K562 (cell line): Measurements from ENCODE around the gene HES4. TPM values are rescaled to one million over a fixed set of nuclear protein-coding genes. Genes with fewer than 3 reads are reported as not detected.

Source experiments
- BRD9 ChIP-seq: fragments of 450-650 bp; IDR thresholded peaks from 2 replicates; pipeline ENCODE4 v1.6.1; 2018; ENCODE audit warnings: low read depth; ENCODE audit not compliant: partially characterized antibody
- CEBPZ ChIP-seq: fragments of 150-350 bp; IDR thresholded peaks from 2 replicates; pipeline ENCODE4 v1.6.1; 2014; ENCODE audit warnings: low read depth, mild to moderate bottlenecking, low read length, borderline replicate concordance
- ESRRB ChIP-seq: fragments of 250-450 bp; sonication (Bioruptor Pico); IDR thresholded peaks from 2 replicates; pipeline ENCODE4 v1.5.0; 2020; ENCODE audit warnings: mild to moderate bottlenecking, moderate library complexity, borderline replicate concordance
- GABPA ChIP-seq: fragments of 200-800 bp; sonication (Bioruptor generic); conservative IDR thresholded peaks from 2 replicates; pipeline ENCODE4 v1.6.1; 2016; ENCODE audit warnings: low read depth, missing genetic modification characterization, missing compliant biosample characterization
- GTF2B ChIP-seq: IDR thresholded peaks from 2 replicates; pipeline ENCODE4 v1.6.1; 2011; ENCODE audit not compliant: insufficient read length; ENCODE audit errors: extremely low read depth
- KAT7 ChIP-seq: sonication (generic); formaldehyde crosslinking; IDR thresholded peaks from 2 replicates; pipeline ENCODE4 v1.8.0; 2022; ENCODE audit warnings: missing genetic modification reagents, mild to moderate bottlenecking, borderline replicate concordance
- KAT8 ChIP-seq: fragments of 450-650 bp; IDR thresholded peaks from 2 replicates; pipeline ENCODE4 v1.6.1; 2016; ENCODE audit warnings: low read depth, mild to moderate bottlenecking
- MYC ChIP-seq, 2 experiments: fragments of 250-450 bp in 1 of 2; sonication (Bioruptor Pico) in 1 of 2; IDR thresholded peaks; 2 replicates each; pipeline versions ENCODE4 v1.5.1 to v1.6.1; 2012 to 2021; ENCODE audit warnings: low read depth in 2 of 2, borderline replicate concordance in 1 of 2, improper control_type of control experiment in 1 of 2, low read length in 1 of 2, mild to moderate bottlenecking in 1 of 2, moderate library complexity in 1 of 2
- NEUROD1 ChIP-seq: fragments of 150-350 bp; IDR thresholded peaks from 2 replicates; pipeline ENCODE4 v1.6.1; 2014; ENCODE audit warnings: borderline replicate concordance, low read length, low read depth; ENCODE audit not compliant: partially characterized antibody
- POLR2B ChIP-seq: fragments of 450-650 bp; IDR thresholded peaks from 2 replicates; pipeline ENCODE4 v1.6.1; 2018; ENCODE audit warnings: low read depth; ENCODE audit not compliant: partially characterized antibody
- PYGO2 ChIP-seq: fragments of 450-650 bp; IDR thresholded peaks from 2 replicates; pipeline ENCODE4 v1.6.1; 2016; ENCODE audit warnings: mild to moderate bottlenecking, missing genetic modification characterization, moderate library complexity, missing compliant biosample characterization
- SMAD4 ChIP-seq: fragments of 250-450 bp; sonication (Bioruptor Pico); conservative IDR thresholded peaks from 2 replicates; pipeline ENCODE4 v1.8.0; 2021; ENCODE audit warnings: inconsistent platforms, mild to moderate bottlenecking, moderate library complexity
- SP1 ChIP-seq: sonication (generic); formaldehyde crosslinking; IDR thresholded peaks from 2 replicates; pipeline ENCODE4 v1.8.1; 2022; ENCODE audit warnings: mild to moderate bottlenecking, missing genetic modification reagents
- SRSF1 ChIP-seq: fragments of 200-400 bp; formaldehyde crosslinking; IDR thresholded peaks from 2 replicates; pipeline ENCODE4 v1.6.1; 2017; ENCODE audit warnings: mild to moderate bottlenecking, low read depth, low read length, moderate library complexity
- TAF1 ChIP-seq: IDR thresholded peaks from 2 replicates; pipeline ENCODE4 v1.6.1; 2011; ENCODE audit warnings: mild to moderate bottlenecking, low read length, moderate library complexity; ENCODE audit not compliant: insufficient read depth, control insufficient read depth, severe bottlenecking; ENCODE audit errors: extremely low read depth
- ZBTB26 ChIP-seq: fragments of 450-650 bp; formaldehyde crosslinking; IDR thresholded peaks from 2 replicates; pipeline ENCODE4 v1.4.0; 2022; ENCODE audit warnings: missing genetic modification characterization
- ZC3H11A ChIP-seq: IDR thresholded peaks from 2 replicates; pipeline ENCODE4 v1.6.1; 2012; ENCODE audit warnings: low read depth, low read length, improper control_type of control experiment
- ZFPM2 ChIP-seq: fragments of 250-450 bp; sonication (Bioruptor Pico); IDR thresholded peaks from 2 replicates; pipeline ENCODE4 v1.5.1; 2022; ENCODE audit warnings: mild to moderate bottlenecking
- ZNF655 ChIP-seq: fragments of 250-450 bp; sonication (Bioruptor Pico); IDR thresholded peaks from 2 replicates; pipeline ENCODE4 v1.5.0; 2021
- ZNF766 ChIP-seq: fragments of 200-800 bp; sonication (Bioruptor generic); conservative IDR thresholded peaks from 2 replicates; pipeline ENCODE4 v1.6.1; 2016; ENCODE audit warnings: missing genetic modification characterization, missing compliant biosample characterization
- ZNF785 ChIP-seq: fragments of 250-450 bp; sonication (Bioruptor Pico); IDR thresholded peaks from 2 replicates; pipeline ENCODE4 v1.4.0; 2020; ENCODE audit warnings: mild to moderate bottlenecking
- polyA plus RNA-seq, 8 experiments: library from polyadenylated mRNA; depleted of rRNA in 4 of 8; stranded (reverse) in 5 of 8; unstranded in 3 of 8; fragments of >200 nt; fragmentation: Nextera tagmentation in 2 of 8; fragmentation: Illumina TruSeq in 1 of 8; extraction: Ambion mirVana in 2 of 8; extraction: Trizol in 1 of 8; gene quantifications; 2 replicates each; pipeline versions ENCODE4 v1.2.1 to v1.2.3, GENCODE V29; 2011 to 2014; ENCODE audit warnings: inconsistent platforms in 1 of 8, missing spikeins in 1 of 8
- total RNA-seq, 7 experiments: library from RNA; depleted of rRNA in 6 of 7; stranded (reverse); fragments of >200 nt in 6 of 7; fragmentation: Illumina TruSeq in 2 of 7; extraction: Trizol in 2 of 7; gene quantifications; 2 replicates each; pipeline versions ENCODE4 v1.2.1 to v1.2.3, GENCODE V29; 2011 to 2021; ENCODE audit warnings: low replicate concordance in 1 of 7

HES4 gene
- total and polyA plus RNA-seq, 9 of the 15 experiments (the other 6 are each of a cell fraction or from before 2014, with no cell fraction given) = 0.21 to 43.7 (median 5.3) TPM; not detected in 2

GRCh38 chr1:1001057-1001783 is 1.3 kb upstream of the HES4 start (continued):
- TF ChIP-seq SRSF1 (no peak), SP1 (no peak), POLR2B (no peak), ZFPM2 (no peak), NEUROD1 (no peak), SMAD4 (no peak), CEBPZ (no peak), ZNF655 (no peak), ZC3H11A (no peak), BRD9 (no peak), ESRRB (no peak), KAT8 (no peak), ZBTB26 (CRISPR knock-in tag) (no peak), ZNF785 (CRISPR knock-in tag) (no peak), MYC (IDR thresholded peaks at IDR 0.05; ENCODE audit: low read depth, low read length) (no peak), MYC (CRISPR knock-in tag; IDR thresholded peaks at IDR 0.05; ENCODE audit: borderline replicate concordance, low read depth) (peak; percentile 23), PYGO2 (tag) (no peak), KAT7 (CRISPR knock-in tag) (0 out of 2 replicates have a peak, but pooled peaks have one; percentile 84), TAF1 (no peak), GABPA (tag) (no peak), ZNF766 (no peak), GTF2B (no peak)
